Forelimb muscle (tissue), 1 donor: ENCODE data around the gene TAF10. TPM values are rescaled to one million over a fixed set of nuclear protein-coding genes. Genes with fewer than 3 reads are reported as not detected.

Source experiments
- DNase-seq: peaks from one replicate; pipeline ENCODE4 v3.0.0-alpha.2; 2013; ENCODE audit warnings: low read depth
- polyA plus RNA-seq: library from polyadenylated mRNA; unstranded; fragments of 120-200 nt; gene quantifications from one replicate; pipeline ENCODE4 v1.2.1, GENCODE V29; 2013; ENCODE audit not compliant: insufficient read length

The TAF10 gene
- polyA plus RNA-seq, 1 donor, result 120 TPM

GRCh38 chr11:6625156-6625831, 13.3 kb upstream of the TAF10 start:
- no peak for DNase-seq

- DNase-seq, result no peak
These were observed 11.7 kb upstream of the TAF10 start for GRCh38 chr11:6623391-6624363.

GRCh38 chr11:6622261-6623171, 10.5 kb upstream of the TAF10 start:
- no peak for DNase-seq

DNA sequence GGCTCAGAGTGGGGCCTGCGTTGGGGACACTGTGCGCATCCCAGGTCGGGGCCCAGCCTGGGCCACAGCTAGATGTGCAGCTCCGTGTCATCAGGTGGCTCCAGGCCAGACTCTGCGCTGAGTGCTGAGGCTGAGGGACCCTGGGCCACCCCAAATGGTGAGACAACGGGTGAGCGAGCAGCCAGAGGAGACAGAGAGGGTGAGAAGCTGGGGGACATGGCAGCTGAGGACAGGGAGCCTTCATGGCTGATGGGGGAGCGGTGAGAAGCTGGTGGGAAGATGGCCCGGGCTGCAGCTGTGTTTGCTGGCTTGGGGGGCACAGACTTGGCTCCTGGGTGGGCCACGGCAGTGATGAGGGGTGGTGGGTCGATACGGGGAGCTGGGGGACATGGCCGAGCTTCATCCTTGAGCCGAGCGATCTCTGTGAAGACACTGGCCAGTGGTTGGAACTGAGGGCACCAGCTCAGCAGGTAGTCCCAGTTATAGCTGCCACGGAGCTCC, 9.7 kb upstream of the TAF10 start:
- no peak for DNase-seq

GRCh38 chr11:6620636-6621035, 8.6 kb upstream of the TAF10 start:
- no peak for DNase-seq

- DNase-seq, result peak; percentile 93
These were observed 7.2 kb upstream of the TAF10 start, which contains the start of gene TPP1 for GRCh38 chr11:6619004-6619745. TPP1 (minus strand) TSS chr11:6619422; CDS start chr11:6619400, 22 bp downstream.

GRCh38 chr11:6618117-6619003, 6.3 kb upstream of the TAF10 start:
- DNase-seq, result no peak

- DNase-seq, result no peak
These were observed 5.3 kb upstream of the TAF10 start for GRCh38 chr11:6617315-6617781.

GRCh38 chr11:6616596-6617250, 4.7 kb upstream of the TAF10 start:
- no peak for DNase-seq

GRCh38 chr11:6615882-6616585, 4.0 kb upstream of the TAF10 start:
- no peak for DNase-seq

GRCh38 chr11:6615046-6615445, 3.0 kb upstream of the TAF10 start:
- no peak for DNase-seq

GRCh38 chr11:6614446-6614845, 2.4 kb upstream of the TAF10 start:
- DNase-seq, result no peak

- DNase-seq, result no peak
These were observed 1.5 kb upstream of the TAF10 start for GRCh38 chr11:6613496-6613895.

GRCh38 chr11:6611963-6612212, 128 bp downstream of the TAF10 start:
- no peak for DNase-seq

DNA sequence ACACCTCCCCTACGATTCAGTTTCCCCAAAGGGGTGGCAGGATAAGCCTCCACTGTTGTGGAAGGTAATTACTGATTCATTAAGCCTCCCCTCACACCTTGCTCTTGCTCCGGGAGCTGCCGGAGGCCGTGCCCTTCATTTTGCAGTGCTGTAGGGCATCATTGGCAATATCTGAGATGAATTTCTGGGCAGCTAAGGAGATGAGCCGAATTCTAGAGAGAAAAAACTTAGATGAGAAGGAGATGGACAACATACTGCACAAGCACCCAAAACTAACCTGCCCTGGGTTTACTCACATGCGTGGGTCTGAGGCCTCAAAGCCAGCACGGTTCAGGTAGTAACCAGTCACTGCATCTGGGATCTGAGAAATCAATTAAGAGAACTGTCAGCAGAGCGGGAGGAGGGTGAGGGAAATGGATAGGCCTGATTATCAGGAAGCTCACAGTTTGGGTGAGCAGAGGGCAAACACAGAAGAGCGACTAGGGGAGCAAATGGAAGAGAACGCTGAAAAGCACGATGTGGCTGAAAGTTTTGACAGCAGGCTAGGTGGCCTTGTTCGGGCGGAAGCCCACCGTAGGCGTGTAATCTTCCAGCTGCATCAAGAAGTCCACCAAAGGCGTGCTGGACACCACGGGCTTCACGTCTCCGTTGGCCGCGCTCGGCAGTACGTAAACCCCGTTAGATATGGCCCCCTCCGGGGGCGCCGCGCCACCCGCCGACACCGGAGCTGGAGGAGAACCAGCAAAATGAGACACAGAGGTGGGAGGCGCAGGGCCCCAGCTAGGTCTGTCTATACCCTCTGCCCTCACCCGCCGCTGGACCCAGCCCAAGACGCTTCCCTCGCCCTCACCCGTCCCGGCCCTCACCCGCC, 689 bp downstream of the TAF10 start:
- no peak for DNase-seq

- no peak for DNase-seq
These were observed 1.4 kb downstream of the TAF10 start for GRCh38 chr11:6610591-6610990.

- no peak for DNase-seq
These were observed 2.5 kb downstream of the TAF10 start for GRCh38 chr11:6609502-6610015.
